HL-60 (cell line): ENCODE results near the gene GORAB.

Experiments used
- CTCF ChIP-seq: IDR thresholded peaks from one replicate; pipeline ENCODE4 v1.5.1; 2011; ENCODE audit warnings: low read length, control low read depth, inconsistent platforms; ENCODE audit not compliant: insufficient read depth
- GABPA ChIP-seq: IDR thresholded peaks from 2 replicates; pipeline ENCODE4 v1.6.1; 2012; ENCODE audit warnings: low read depth
- POLR2AphosphoS5 ChIP-seq: IDR thresholded peaks from 2 replicates; pipeline ENCODE4 v1.6.1; 2012; ENCODE audit warnings: low read depth

GRCh38 chr1:170547255-170547654, 15.3 kb downstream of the GORAB start:
- TF ChIP-seq GABPA (no peak), POLR2AphosphoS5 (no peak), CTCF (no peak)
